Urinary bladder (tissue), 4 donors: ENCODE results near the gene BRD9. TPM values are rescaled to one million over a fixed set of nuclear protein-coding genes. Genes with fewer than 3 reads are reported as not detected.
"Not testable (repeated sequence)": the region's sequence is repeated elsewhere in the genome, so short reads cannot be mapped to it uniquely, and the experiment has no call there.

Source experiments
- DNase-seq: peaks from one replicate; pipeline ENCODE4 v3.0.0-alpha.2; 2015; ENCODE audit errors: extremely low spot score
- H3K27ac ChIP-seq: one replicate; pipeline ENCODE4 v1.5.1; 2013; ENCODE audit warnings: low read depth, mild to moderate bottlenecking, moderate library complexity
- H3K36me3 ChIP-seq: one replicate; pipeline ENCODE4 v1.6.1; 2013; ENCODE audit warnings: mild to moderate bottlenecking, moderate library complexity; ENCODE audit not compliant: insufficient read depth
- H3K4me1 ChIP-seq: one replicate; pipeline ENCODE4 v1.6.1; 2013; ENCODE audit warnings: mild to moderate bottlenecking, moderate library complexity; ENCODE audit not compliant: insufficient read depth
- H3K4me3 ChIP-seq: one replicate; pipeline ENCODE4 v1.5.1; 2013; ENCODE audit warnings: low read depth, low read length
- WGBS: extraction: QIAGEN DNeasy Blood & Tissue Kit; methylation state at CpG from one replicate; pipeline ENCODE4 v1.1.7; 2013; 5-methylcytosine and 5-hydroxymethylcytosine counted together
- polyA plus RNA-seq: library from polyadenylated mRNA; stranded (reverse); fragments of 200-250 nt; gene quantifications from one replicate; pipeline ENCODE4 v1.2.3, GENCODE V29; 2013
- total RNA-seq: library from RNA; depleted of rRNA; stranded (reverse); fragments of >200 nt; gene quantifications from one replicate; pipeline ENCODE4 v1.2.3, GENCODE V29; 2014
- donor health status: healthy with polysubstance abuse.
- donor health status: healthy.

Gene BRD9
- total and polyA plus RNA-seq, 2 donors = 27.6 to 27.8 TPM

- no peak overlapping the region for H3K4me3 ChIP-seq
- DNase-seq = no peak
- no peak overlapping the region for H3K27ac ChIP-seq
- H3K4me1 ChIP-seq = no peaks in the 10 kb centered on the region
- 80% methylated on average over 16 of the region's 16 CpGs for WGBS
- peaks cover 2% of the 10 kb centered on the region for H3K36me3 ChIP-seq
These were observed 32.8 kb downstream of the BRD9 start for GRCh38 chr5:859798-860296.

GRCh38 chr5:859391-859790 is 33.2 kb downstream of the BRD9 start:
- no peak overlapping the region for H3K4me3 ChIP-seq
- 81% methylated on average over 16 of the region's 16 CpGs for WGBS
- H3K4me1 ChIP-seq = no peaks in the 10 kb centered on the region
- no peak overlapping the region for H3K27ac ChIP-seq
- H3K36me3 ChIP-seq = no peaks in the 10 kb centered on the region
- DNase-seq = no peak

- Histone ChIP-seq H3K4me1 (no peaks in the 10 kb centered on the region), H3K4me3 (no peak overlapping the region), H3K27ac (no peak overlapping the region), H3K36me3 (no peaks in the 10 kb centered on the region)
- WGBS = 86% methylated on average over 11 of the region's 11 CpGs
- DNase-seq = no peak
These were observed 33.9 kb downstream of the BRD9 start for GRCh38 chr5:858726-859125.

- DNase-seq = no peak
- Histone ChIP-seq H3K4me1 (no peaks in the 10 kb centered on the region), H3K4me3 (no peak overlapping the region), H3K27ac (no peak overlapping the region), H3K36me3 (no peaks in the 10 kb centered on the region)
- WGBS = 88% methylated on average over 16 of the region's 16 CpGs
These were observed 35.8 kb downstream of the BRD9 start for GRCh38 chr5:856531-857425.

GRCh38 chr5:855771-856530 is 36.6 kb downstream of the BRD9 start:
- 79% methylated on average over 21 of the region's 21 CpGs for WGBS
- H3K4me3 ChIP-seq = no peak overlapping the region
- no peak for DNase-seq
- no peaks in the 10 kb centered on the region for H3K36me3 ChIP-seq
- no peak overlapping the region for H3K27ac ChIP-seq
- H3K4me1 ChIP-seq = no peaks in the 10 kb centered on the region

GRCh38 chr5:854966-855743 is 37.4 kb downstream of the BRD9 start:
- 90% methylated on average over 32 of the region's 32 CpGs for WGBS
- no peak for DNase-seq
- H3K36me3 ChIP-seq = no peaks in the 10 kb centered on the region

GRCh38 chr5:854217-854616 is 38.4 kb downstream of the BRD9 start:
- no peaks in the 10 kb centered on the region for H3K36me3 ChIP-seq
- no peak overlapping the region for H3K27ac ChIP-seq
- H3K4me3 ChIP-seq = no peak overlapping the region
- 83% methylated on average over 13 of the region's 13 CpGs for WGBS
- no peak for DNase-seq
- no peaks in the 10 kb centered on the region for H3K4me1 ChIP-seq

More at GRCh38 chr5:854966-855743, 37.4 kb downstream of the BRD9 start:
- H3K27ac ChIP-seq = no peak overlapping the region
- H3K4me1 ChIP-seq = no peaks in the 10 kb centered on the region
- H3K4me3 ChIP-seq = no peak overlapping the region

GRCh38 chr5:853416-854090 is 39.0 kb downstream of the BRD9 start:
- not testable (repeated sequence) for DNase-seq
- WGBS = 87% methylated on average over 18 of the region's 18 CpGs

GRCh38 chr5:852431-853401 is 39.9 kb downstream of the BRD9 start:
- WGBS = 90% methylated on average over 55 of the region's 55 CpGs
- Histone ChIP-seq H3K4me1 (no peaks in the 10 kb centered on the region), H3K4me3 (no peak overlapping the region), H3K27ac (no peak overlapping the region), H3K36me3 (no peaks in the 10 kb centered on the region)
- DNase-seq = no peak

More at GRCh38 chr5:853416-854090, 39.0 kb downstream of the BRD9 start:
- H3K4me1 ChIP-seq, H3K27ac ChIP-seq, H3K4me3 ChIP-seq, H3K36me3 ChIP-seq: not testable (repeated sequence)

GRCh38 chr5:852018-852417 is 40.6 kb downstream of the BRD9 start:
- H3K4me3 ChIP-seq = no peak overlapping the region
- no peaks in the 10 kb centered on the region for H3K4me1 ChIP-seq
- 59% methylated on average over 5 of the region's 5 CpGs for WGBS
- no peak for DNase-seq
- no peaks in the 10 kb centered on the region for H3K36me3 ChIP-seq
- H3K27ac ChIP-seq = no peak overlapping the region

GRCh38 chr5:851553-851952 is 41.0 kb downstream of the BRD9 start:
- H3K4me1 ChIP-seq = no peaks in the 10 kb centered on the region
- DNase-seq = no peak
- H3K36me3 ChIP-seq = no peaks in the 10 kb centered on the region
- 81% methylated on average over 16 of the region's 16 CpGs for WGBS
- H3K27ac ChIP-seq = no peak overlapping the region
- no peak overlapping the region for H3K4me3 ChIP-seq

- H3K4me1 ChIP-seq = no peaks in the 10 kb centered on the region
- no peak for DNase-seq
These were observed 41.5 kb downstream of the BRD9 start for GRCh38 chr5:851076-851475.

More at GRCh38 chr5:851076-851475, 41.5 kb downstream of the BRD9 start:
- 55% methylated on average over 19 of the region's 19 CpGs for WGBS
- Histone ChIP-seq H3K27ac (no peak overlapping the region), H3K4me3 (no peak overlapping the region), H3K36me3 (no peaks in the 10 kb centered on the region)
